HepG2 (cell line): ENCODE results near the gene CREG2. TPM values are rescaled to one million over a fixed set of nuclear protein-coding genes. Genes with fewer than 3 reads are reported as not detected.

ENCODE experiments used
- ADNP ChIP-seq: sonication (generic); formaldehyde crosslinking; IDR thresholded peaks from 2 replicates; pipeline ENCODE4 v1.4.0; 2020; ENCODE audit warnings: missing genetic modification reagents
- HMGA1 ChIP-seq: sonication (generic); formaldehyde crosslinking; conservative IDR thresholded peaks from 2 replicates; pipeline ENCODE4 v1.4.0; 2020; ENCODE audit warnings: missing genetic modification reagents
- KAT2B ChIP-seq: fragments of 150-350 bp; IDR thresholded peaks from 2 replicates; pipeline ENCODE4 v1.6.1; 2014; ENCODE audit warnings: low read depth, low read length, borderline replicate concordance
- NCOA5 ChIP-seq: sonication (generic); formaldehyde crosslinking; IDR thresholded peaks from 2 replicates; pipeline ENCODE4 v1.4.0; 2020; ENCODE audit warnings: missing genetic modification reagents
- NKX3-1 ChIP-seq: sonication (generic); formaldehyde crosslinking; IDR thresholded peaks from 2 replicates; pipeline ENCODE4 v1.5.0; 2020; ENCODE audit warnings: missing genetic modification reagents
- NR2F1 ChIP-seq, 2 experiments: fragments of 450-650 bp in 1 of 2; formaldehyde crosslinking in 1 of 2; IDR thresholded peaks; 2 replicates each; pipeline versions ENCODE4 v1.5.0 to v1.6.1; 2016 to 2020; ENCODE audit warnings: mild to moderate bottlenecking in 1 of 2, missing compliant biosample characterization in 1 of 2, missing genetic modification reagents in 1 of 2, moderate library complexity in 1 of 2
- NR2F2 ChIP-seq: IDR thresholded peaks from 2 replicates; pipeline ENCODE4 v1.6.1; 2012; ENCODE audit warnings: low read depth, inconsistent platforms, borderline replicate concordance
- RARG ChIP-seq: sonication (generic); formaldehyde crosslinking; IDR thresholded peaks from 2 replicates; pipeline ENCODE4 v1.4.0; 2020; ENCODE audit warnings: low read depth, mild to moderate bottlenecking, missing genetic modification reagents
- SATB2 ChIP-seq: sonication (generic); formaldehyde crosslinking; IDR thresholded peaks from 2 replicates; pipeline ENCODE4 v1.5.0; 2020; ENCODE audit warnings: missing genetic modification reagents
- SYNCRIP ChIP-seq: fragments of 200-400 bp; formaldehyde crosslinking; IDR thresholded peaks from 2 replicates; pipeline ENCODE4 v1.6.1; 2018; ENCODE audit warnings: mild to moderate bottlenecking, low read depth, low read length; ENCODE audit not compliant: insufficient read depth
- TBP ChIP-seq: sonication (generic); formaldehyde crosslinking; IDR thresholded peaks from 2 replicates; pipeline ENCODE4 v1.5.0; 2020; ENCODE audit warnings: missing genetic modification reagents
- XBP1 ChIP-seq: sonication (generic); formaldehyde crosslinking; IDR thresholded peaks from 2 replicates; pipeline ENCODE4 v1.5.0; 2020; ENCODE audit warnings: missing genetic modification reagents
- ZIK1 ChIP-seq: sonication (generic); formaldehyde crosslinking; IDR thresholded peaks from 2 replicates; pipeline ENCODE4 v1.5.0; 2020; ENCODE audit warnings: mild to moderate bottlenecking, low read depth, missing genetic modification reagents, borderline replicate concordance
- ZNF788 ChIP-seq: sonication (generic); formaldehyde crosslinking; IDR thresholded peaks from 2 replicates; pipeline ENCODE4 v1.5.0; 2020; ENCODE audit warnings: mild to moderate bottlenecking, missing genetic modification reagents, borderline replicate concordance
- polyA plus RNA-seq, 8 experiments: library from polyadenylated mRNA; depleted of rRNA in 3 of 8; stranded (reverse) in 7 of 8; unstranded in 1 of 8; fragments of >200 nt; fragmentation: Illumina TruSeq in 4 of 8; extraction: Trizol in 4 of 8; gene quantifications; 2 replicates each; pipeline versions ENCODE4 v1.2.1 to v1.2.3, GENCODE V29; 2011 to 2016; ENCODE audit warnings: low read depth in 4 of 8, missing spikeins in 1 of 8, mixed read lengths in 1 of 8; ENCODE audit not compliant: insufficient read depth in 1 of 8
- total RNA-seq, 5 experiments: library from RNA; depleted of rRNA; stranded (reverse); fragments of >200 nt; fragmentation: Illumina TruSeq; extraction: Trizol; gene quantifications; 2 replicates each; pipeline ENCODE4 v1.2.3, GENCODE V29; 2016; ENCODE audit warnings: low read depth in 1 of 5
- TF ChIP-seq, protein P1 (sequence below): sonication (generic); formaldehyde crosslinking; IDR thresholded peaks from 2 replicates; pipeline ENCODE4 v1.4.0; 2020; ENCODE audit warnings: missing genetic modification reagents
- TF ChIP-seq, protein P2 (sequence below): sonication (generic); formaldehyde crosslinking; IDR thresholded peaks from 2 replicates; pipeline ENCODE4 v1.8.0; 2022; ENCODE audit warnings: missing genetic modification reagents, low read depth, mild to moderate bottlenecking, borderline replicate concordance
- TF ChIP-seq, protein P3 (sequence below): sonication (generic); formaldehyde crosslinking; IDR thresholded peaks from 2 replicates; pipeline ENCODE4 v1.4.0; 2020; ENCODE audit warnings: mild to moderate bottlenecking, missing genetic modification reagents
- TF ChIP-seq, protein P4 (sequence below): sonication (generic); formaldehyde crosslinking; IDR thresholded peaks from 2 replicates; pipeline ENCODE4 v1.5.1; 2020; ENCODE audit warnings: missing genetic modification reagents, mild to moderate bottlenecking, borderline replicate concordance
- TF ChIP-seq, protein P5 (sequence below): sonication (generic); formaldehyde crosslinking; IDR thresholded peaks from 2 replicates; pipeline ENCODE4 v1.8.1; 2022; ENCODE audit warnings: mild to moderate bottlenecking, missing genetic modification reagents

Gene CREG2
- total and polyA plus RNA-seq, 2 of the 13 experiments (the other 11 are each of a cell fraction or from before 2014, with no cell fraction given), result 0.18 to 0.26 TPM

DNA sequence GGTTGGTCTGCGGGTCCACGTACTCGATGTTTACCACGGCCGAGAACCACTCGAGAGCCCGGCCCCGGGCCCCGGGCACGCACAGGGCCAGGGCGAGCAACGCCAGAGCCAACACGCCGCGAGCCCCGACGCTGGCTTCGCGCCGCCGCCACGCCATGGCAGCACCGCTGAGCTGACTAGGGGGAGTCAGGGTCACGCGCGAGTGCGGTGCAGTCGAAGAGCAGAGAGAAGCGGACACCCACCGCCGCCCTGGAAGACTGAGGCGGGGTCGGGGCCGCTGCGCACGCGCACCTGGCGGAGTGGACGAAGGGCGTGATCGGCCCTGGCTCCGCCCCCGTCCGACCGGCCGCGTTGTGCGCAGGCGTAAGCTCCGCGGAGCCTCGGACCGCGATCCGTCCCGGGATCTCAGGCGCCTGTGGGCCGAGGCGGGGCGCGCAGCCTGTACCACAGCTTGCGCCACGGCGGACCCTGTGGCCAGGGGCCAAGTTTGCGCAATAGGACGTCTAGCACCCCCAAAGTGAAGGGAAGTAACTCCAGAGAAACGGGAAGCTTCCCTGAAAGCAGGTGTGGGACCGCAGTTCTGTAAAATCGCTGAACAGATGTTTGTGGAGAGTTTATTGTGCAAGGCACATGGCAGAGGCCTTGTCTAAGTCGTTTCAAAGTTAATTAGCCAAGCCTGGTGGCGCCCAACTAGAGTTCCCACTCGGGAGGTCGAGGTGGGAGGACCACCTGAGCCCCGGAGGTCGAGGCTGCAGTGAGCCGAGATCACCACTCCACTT lies 78.7 kb downstream of the CREG2 start, which contains the start of gene RNF149 (continued):
- TF ChIP-seq NR2F1 (CRISPR knock-in tag; IDR thresholded peaks at IDR 0.05) (peak; percentile 18 to 42; a peak in 1 of 4 replicates), SATB2 (CRISPR knock-in tag) (peak; percentile 46; the same call in 1 of the 2 replicates), TBP (CRISPR knock-in tag) (peak; percentile 64; the same call in 1 of the 2 replicates), NR2F2 (no peak), SYNCRIP (no peak), ADNP (0 out of 2 replicates have a peak, but pooled peaks have one; percentile 13), ZIK1 (CRISPR knock-in tag) (peak; percentile 96), NCOA5 (no peak), ZNF788 (CRISPR knock-in tag) (peak; percentile 99), HMGA1 (CRISPR knock-in tag) (no peak), NKX3-1 (CRISPR knock-in tag) (peak; percentile 97; the same call in 1 of the 2 replicates), RARG (CRISPR knock-in tag) (no peak), KAT2B (no peak), XBP1 (CRISPR knock-in tag) (no peak; the same call in 1 of the 2 replicates)
- TF ChIP-seq, protein P1, sequence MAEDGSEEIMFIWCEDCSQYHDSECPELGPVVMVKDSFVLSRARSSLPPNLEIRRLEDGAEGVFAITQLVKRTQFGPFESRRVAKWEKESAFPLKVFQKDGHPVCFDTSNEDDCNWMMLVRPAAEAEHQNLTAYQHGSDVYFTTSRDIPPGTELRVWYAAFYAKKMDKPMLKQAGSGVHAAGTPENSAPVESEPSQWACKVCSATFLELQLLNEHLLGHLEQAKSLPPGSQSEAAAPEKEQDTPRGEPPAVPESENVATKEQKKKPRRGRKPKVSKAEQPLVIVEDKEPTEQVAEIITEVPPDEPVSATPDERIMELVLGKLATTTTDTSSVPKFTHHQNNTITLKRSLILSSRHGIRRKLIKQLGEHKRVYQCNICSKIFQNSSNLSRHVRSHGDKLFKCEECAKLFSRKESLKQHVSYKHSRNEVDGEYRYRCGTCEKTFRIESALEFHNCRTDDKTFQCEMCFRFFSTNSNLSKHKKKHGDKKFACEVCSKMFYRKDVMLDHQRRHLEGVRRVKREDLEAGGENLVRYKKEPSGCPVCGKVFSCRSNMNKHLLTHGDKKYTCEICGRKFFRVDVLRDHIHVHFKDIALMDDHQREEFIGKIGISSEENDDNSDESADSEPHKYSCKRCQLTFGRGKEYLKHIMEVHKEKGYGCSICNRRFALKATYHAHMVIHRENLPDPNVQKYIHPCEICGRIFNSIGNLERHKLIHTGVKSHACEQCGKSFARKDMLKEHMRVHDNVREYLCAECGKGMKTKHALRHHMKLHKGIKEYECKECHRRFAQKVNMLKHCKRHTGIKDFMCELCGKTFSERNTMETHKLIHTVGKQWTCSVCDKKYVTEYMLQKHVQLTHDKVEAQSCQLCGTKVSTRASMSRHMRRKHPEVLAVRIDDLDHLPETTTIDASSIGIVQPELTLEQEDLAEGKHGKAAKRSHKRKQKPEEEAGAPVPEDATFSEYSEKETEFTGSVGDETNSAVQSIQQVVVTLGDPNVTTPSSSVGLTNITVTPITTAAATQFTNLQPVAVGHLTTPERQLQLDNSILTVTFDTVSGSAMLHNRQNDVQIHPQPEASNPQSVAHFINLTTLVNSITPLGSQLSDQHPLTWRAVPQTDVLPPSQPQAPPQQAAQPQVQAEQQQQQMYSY, result peak; percentile 96
- TF ChIP-seq, protein P2, sequence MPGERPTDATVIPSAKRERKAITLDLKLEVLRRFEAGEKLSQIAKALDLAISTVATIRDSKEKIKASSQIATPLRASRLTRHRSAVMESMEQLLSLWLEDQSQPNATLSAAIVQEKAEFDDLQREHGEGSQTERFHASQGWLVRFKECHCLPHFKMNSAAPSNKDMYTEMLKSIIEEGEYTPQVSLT, result 0 out of 2 replicates have a peak, but pooled peaks have one; percentile 26
- TF ChIP-seq, protein P3, sequence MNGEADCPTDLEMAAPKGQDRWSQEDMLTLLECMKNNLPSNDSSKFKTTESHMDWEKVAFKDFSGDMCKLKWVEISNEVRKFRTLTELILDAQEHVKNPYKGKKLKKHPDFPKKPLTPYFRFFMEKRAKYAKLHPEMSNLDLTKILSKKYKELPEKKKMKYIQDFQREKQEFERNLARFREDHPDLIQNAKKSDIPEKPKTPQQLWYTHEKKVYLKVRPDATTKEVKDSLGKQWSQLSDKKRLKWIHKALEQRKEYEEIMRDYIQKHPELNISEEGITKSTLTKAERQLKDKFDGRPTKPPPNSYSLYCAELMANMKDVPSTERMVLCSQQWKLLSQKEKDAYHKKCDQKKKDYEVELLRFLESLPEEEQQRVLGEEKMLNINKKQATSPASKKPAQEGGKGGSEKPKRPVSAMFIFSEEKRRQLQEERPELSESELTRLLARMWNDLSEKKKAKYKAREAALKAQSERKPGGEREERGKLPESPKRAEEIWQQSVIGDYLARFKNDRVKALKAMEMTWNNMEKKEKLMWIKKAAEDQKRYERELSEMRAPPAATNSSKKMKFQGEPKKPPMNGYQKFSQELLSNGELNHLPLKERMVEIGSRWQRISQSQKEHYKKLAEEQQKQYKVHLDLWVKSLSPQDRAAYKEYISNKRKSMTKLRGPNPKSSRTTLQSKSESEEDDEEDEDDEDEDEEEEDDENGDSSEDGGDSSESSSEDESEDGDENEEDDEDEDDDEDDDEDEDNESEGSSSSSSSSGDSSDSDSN, result peak; percentile 89
- TF ChIP-seq, protein P4, sequence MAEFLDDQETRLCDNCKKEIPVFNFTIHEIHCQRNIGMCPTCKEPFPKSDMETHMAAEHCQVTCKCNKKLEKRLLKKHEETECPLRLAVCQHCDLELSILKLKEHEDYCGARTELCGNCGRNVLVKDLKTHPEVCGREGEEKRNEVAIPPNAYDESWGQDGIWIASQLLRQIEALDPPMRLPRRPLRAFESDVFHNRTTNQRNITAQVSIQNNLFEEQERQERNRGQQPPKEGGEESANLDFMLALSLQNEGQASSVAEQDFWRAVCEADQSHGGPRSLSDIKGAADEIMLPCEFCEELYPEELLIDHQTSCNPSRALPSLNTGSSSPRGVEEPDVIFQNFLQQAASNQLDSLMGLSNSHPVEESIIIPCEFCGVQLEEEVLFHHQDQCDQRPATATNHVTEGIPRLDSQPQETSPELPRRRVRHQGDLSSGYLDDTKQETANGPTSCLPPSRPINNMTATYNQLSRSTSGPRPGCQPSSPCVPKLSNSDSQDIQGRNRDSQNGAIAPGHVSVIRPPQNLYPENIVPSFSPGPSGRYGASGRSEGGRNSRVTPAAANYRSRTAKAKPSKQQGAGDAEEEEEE (CRISPR knock-in tag), result no peak
- TF ChIP-seq, protein P5, sequence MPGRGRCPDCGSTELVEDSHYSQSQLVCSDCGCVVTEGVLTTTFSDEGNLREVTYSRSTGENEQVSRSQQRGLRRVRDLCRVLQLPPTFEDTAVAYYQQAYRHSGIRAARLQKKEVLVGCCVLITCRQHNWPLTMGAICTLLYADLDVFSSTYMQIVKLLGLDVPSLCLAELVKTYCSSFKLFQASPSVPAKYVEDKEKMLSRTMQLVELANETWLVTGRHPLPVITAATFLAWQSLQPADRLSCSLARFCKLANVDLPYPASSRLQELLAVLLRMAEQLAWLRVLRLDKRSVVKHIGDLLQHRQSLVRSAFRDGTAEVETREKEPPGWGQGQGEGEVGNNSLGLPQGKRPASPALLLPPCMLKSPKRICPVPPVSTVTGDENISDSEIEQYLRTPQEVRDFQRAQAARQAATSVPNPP (CRISPR knock-in tag), result no peak; the same call in 1 of the 2 replicates
